Astrocyte (in vitro differentiated cells and primary cell): Measurements from ENCODE around the gene GREB1. TPM values are rescaled to one million over a fixed set of nuclear protein-coding genes. Genes with fewer than 3 reads are reported as not detected.

Experiments used
- DNase-seq: peaks from one replicate; pipeline ENCODE4 v3.0.0-alpha.2; 2010; ENCODE audit warnings: low read depth
- FAIRE-seq: peaks from 2 replicates; lab custom pipeline; 2011; peaks lifted over from hg19 to GRCh38; lab: Jason Lieb, UNC
- H2AFZ ChIP-seq: 2 replicates; pipeline ENCODE4 v1.6.0; 2012; ENCODE audit warnings: low read depth, low read length, inconsistent platforms
- H3K27ac ChIP-seq: 2 replicates; pipeline ENCODE4 v1.5.1; 2011; ENCODE audit warnings: low read depth, low read length, inconsistent platforms
- H3K27me3 ChIP-seq: 2 replicates; pipeline ENCODE4 v1.6.0; 2011; ENCODE audit warnings: low read length, inconsistent platforms; ENCODE audit not compliant: insufficient read depth
- H3K36me3 ChIP-seq: 2 replicates; pipeline ENCODE4 v1.5.1; 2011; ENCODE audit warnings: low read length, inconsistent platforms; ENCODE audit not compliant: insufficient read depth
- H3K4me1 ChIP-seq: 2 replicates; pipeline ENCODE4 v1.5.1; 2011; ENCODE audit warnings: low read length, inconsistent platforms; ENCODE audit not compliant: insufficient read depth
- H3K4me2 ChIP-seq: 2 replicates; pipeline ENCODE4 v1.6.0; 2012; ENCODE audit warnings: low read length, inconsistent platforms
- H3K4me3 ChIP-seq: 2 replicates; pipeline ENCODE4 v1.5.1; 2011; ENCODE audit warnings: low read depth, mild to moderate bottlenecking, low read length, inconsistent platforms; ENCODE audit not compliant: insufficient read depth
- H3K79me2 ChIP-seq: 2 replicates; pipeline ENCODE4 v1.6.0; 2012; ENCODE audit warnings: mild to moderate bottlenecking, low read length, inconsistent platforms; ENCODE audit not compliant: insufficient read depth
- H3K9ac ChIP-seq: 2 replicates; pipeline ENCODE4 v1.6.0; 2012; ENCODE audit warnings: mild to moderate bottlenecking, low read length, inconsistent platforms
- H3K9me3 ChIP-seq: 2 replicates; pipeline ENCODE4 v1.5.1; 2012; ENCODE audit warnings: low read depth, mild to moderate bottlenecking, low read length, inconsistent platforms; ENCODE audit not compliant: insufficient read depth
- H4K20me1 ChIP-seq: 2 replicates; pipeline ENCODE4 v1.6.0; 2012; ENCODE audit warnings: low read length, inconsistent platforms; ENCODE audit not compliant: insufficient read depth
- H3K27ac Mint-ChIP-seq: one replicate; pipeline ENCODE4 v1.8.0; 2021; ENCODE audit warnings: mild to moderate bottlenecking, mixed read lengths; ENCODE audit not compliant: unreplicated experiment
- H3K27me3 Mint-ChIP-seq: one replicate; pipeline ENCODE4 v1.8.0; 2021; ENCODE audit warnings: low read depth, mixed read lengths; ENCODE audit not compliant: unreplicated experiment
- H3K36me3 Mint-ChIP-seq: one replicate; pipeline ENCODE4 v1.8.0; 2021; ENCODE audit warnings: low read depth, mixed read lengths; ENCODE audit not compliant: unreplicated experiment
- H3K4me1 Mint-ChIP-seq: one replicate; pipeline ENCODE4 v1.8.0; 2021; ENCODE audit warnings: low read depth, mixed read lengths; ENCODE audit not compliant: unreplicated experiment
- H3K4me3 Mint-ChIP-seq: one replicate; pipeline ENCODE4 v1.8.0; 2021; ENCODE audit warnings: mild to moderate bottlenecking, moderate library complexity, mixed read lengths; ENCODE audit not compliant: unreplicated experiment
- H3K9me3 Mint-ChIP-seq: one replicate; pipeline ENCODE4 v1.8.0; 2021; ENCODE audit warnings: mild to moderate bottlenecking, mixed read lengths; ENCODE audit not compliant: unreplicated experiment
- EZH2 ChIP-seq: IDR thresholded peaks from 2 replicates; pipeline ENCODE4 v1.6.1; 2012; ENCODE audit warnings: mild to moderate bottlenecking, low read length, inconsistent platforms; ENCODE audit not compliant: insufficient read depth
- total RNA-seq: library from RNA; stranded (reverse); gene quantifications from 2 replicates; pipeline ENCODE4 v1.2.1, GENCODE V29; 2021
- TF ChIP-seq, protein P1 (sequence below): IDR thresholded peaks from 2 replicates; pipeline ENCODE4 v1.5.1; 2011; ENCODE audit warnings: low read depth, mild to moderate bottlenecking, inconsistent platforms, low read length, moderate library complexity; ENCODE audit not compliant: insufficient read depth

The GREB1 gene
- total RNA-seq, 1 donor from 2014 or later, result 14.5 TPM

DNA sequence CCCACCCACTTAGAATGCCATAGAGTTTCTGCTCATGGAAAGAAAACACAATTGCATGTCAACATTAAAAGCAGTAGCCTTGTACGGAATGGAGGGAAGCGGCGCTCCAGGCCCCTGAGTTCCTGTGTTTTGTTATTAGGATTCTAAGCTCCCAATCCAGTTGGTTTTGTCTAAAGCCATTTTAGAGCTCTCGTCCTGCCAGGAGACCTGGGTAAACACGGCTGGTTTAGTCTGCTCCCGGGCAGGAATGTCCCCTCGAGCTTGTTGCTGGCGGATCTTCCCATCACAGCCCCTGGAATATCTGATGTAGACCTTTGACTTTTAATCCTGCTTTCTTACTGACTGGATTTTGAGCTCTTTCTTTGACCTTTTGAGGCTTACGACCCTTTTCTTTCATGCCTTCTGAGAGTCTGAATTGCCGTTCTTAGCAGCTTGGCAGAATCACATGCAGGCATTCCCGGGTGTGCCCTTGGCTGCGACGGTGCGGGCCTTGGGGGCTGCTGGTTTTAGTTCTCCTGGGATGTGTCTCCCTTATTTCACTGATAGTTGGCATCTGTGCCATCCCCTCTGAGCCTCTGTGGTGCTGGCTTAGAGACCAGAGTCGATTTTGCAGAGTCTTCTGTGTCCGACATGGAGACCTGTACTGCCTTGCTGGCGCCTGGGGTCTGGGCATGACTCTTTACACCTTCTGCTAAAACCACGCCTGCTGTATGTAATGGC lies 25.4 kb downstream of the GREB1 start:
- Histone ChIP-seq H3K4me2 (no peak overlapping the region), H3K36me3 (no peaks in the 10 kb centered on the region), H3K4me1 (peaks cover 3% of the 10 kb centered on the region), H2AFZ (no peak overlapping the region), H3K27me3 (peaks cover 36% of the 10 kb centered on the region), H3K79me2 (no peaks in the 10 kb centered on the region), H3K27ac (no peak overlapping the region), H3K9me3 (no peaks in the 10 kb centered on the region), H4K20me1 (no peaks in the 10 kb centered on the region), H3K9ac (no peak overlapping the region), H3K4me3 (no peak overlapping the region)
- Mint-ChIP-seq H3K36me3 (peaks cover 4% of the 10 kb centered on the region), H3K9me3 (no peaks in the 10 kb centered on the region), H3K27ac (no peak overlapping the region), H3K4me3 (no peak overlapping the region), H3K27me3 (peaks cover 32% of the 10 kb centered on the region), H3K4me1 (peaks cover 21% of the 10 kb centered on the region)
- FAIRE-seq (no peak), DNase-seq (no peak)
- no peak for TF ChIP-seq EZH2
- TF ChIP-seq, protein P1, sequence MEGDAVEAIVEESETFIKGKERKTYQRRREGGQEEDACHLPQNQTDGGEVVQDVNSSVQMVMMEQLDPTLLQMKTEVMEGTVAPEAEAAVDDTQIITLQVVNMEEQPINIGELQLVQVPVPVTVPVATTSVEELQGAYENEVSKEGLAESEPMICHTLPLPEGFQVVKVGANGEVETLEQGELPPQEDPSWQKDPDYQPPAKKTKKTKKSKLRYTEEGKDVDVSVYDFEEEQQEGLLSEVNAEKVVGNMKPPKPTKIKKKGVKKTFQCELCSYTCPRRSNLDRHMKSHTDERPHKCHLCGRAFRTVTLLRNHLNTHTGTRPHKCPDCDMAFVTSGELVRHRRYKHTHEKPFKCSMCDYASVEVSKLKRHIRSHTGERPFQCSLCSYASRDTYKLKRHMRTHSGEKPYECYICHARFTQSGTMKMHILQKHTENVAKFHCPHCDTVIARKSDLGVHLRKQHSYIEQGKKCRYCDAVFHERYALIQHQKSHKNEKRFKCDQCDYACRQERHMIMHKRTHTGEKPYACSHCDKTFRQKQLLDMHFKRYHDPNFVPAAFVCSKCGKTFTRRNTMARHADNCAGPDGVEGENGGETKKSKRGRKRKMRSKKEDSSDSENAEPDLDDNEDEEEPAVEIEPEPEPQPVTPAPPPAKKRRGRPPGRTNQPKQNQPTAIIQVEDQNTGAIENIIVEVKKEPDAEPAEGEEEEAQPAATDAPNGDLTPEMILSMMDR, result no peak

DNA sequence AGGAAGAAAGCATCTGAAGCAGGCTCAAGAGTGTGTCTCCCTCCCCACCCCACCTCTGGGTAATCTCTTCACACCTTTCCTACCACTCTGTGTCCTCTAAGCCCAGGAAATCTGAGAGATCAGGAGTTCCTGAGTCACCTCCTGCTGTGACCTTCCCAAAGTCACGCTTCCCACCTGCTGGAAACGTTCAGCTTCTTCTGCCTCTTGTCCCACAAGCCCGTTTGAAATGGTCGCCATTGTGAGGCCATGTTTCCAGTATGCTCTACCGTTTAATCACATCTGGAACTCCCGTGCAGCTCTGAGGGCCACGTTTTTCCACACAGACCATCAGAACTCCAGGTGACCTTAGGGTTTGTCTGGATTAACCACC lies 25.9 kb downstream of the GREB1 start:
- TF ChIP-seq EZH2, result no peak
- TF ChIP-seq, protein P1, result no peak
- peaks cover 4% of the 10 kb centered on the region for H3K36me3 Mint-ChIP-seq
- no peaks in the 10 kb centered on the region for H3K79me2 ChIP-seq
- H3K9me3 Mint-ChIP-seq, result no peaks in the 10 kb centered on the region
- no peaks in the 10 kb centered on the region for H3K9me3 ChIP-seq
- peaks cover 19% of the 10 kb centered on the region for H3K4me1 Mint-ChIP-seq
- H3K27ac ChIP-seq, result no peak overlapping the region
- H3K4me1 ChIP-seq, result no peaks in the 10 kb centered on the region
- H3K27ac Mint-ChIP-seq, result no peak overlapping the region
- no peaks in the 10 kb centered on the region for H3K36me3 ChIP-seq
- H3K4me2 ChIP-seq, result no peak overlapping the region
- no peak overlapping the region for H2AFZ ChIP-seq
- H3K27me3 ChIP-seq, result peaks cover 35% of the 10 kb centered on the region
- DNase-seq (no peak), FAIRE-seq (no peak)
- no peak overlapping the region for H3K4me3 ChIP-seq
- H4K20me1 ChIP-seq, result no peaks in the 10 kb centered on the region
- no peak overlapping the region for H3K9ac ChIP-seq
- peaks cover 32% of the 10 kb centered on the region for H3K27me3 Mint-ChIP-seq
- H3K4me3 Mint-ChIP-seq, result no peak overlapping the region

DNA sequence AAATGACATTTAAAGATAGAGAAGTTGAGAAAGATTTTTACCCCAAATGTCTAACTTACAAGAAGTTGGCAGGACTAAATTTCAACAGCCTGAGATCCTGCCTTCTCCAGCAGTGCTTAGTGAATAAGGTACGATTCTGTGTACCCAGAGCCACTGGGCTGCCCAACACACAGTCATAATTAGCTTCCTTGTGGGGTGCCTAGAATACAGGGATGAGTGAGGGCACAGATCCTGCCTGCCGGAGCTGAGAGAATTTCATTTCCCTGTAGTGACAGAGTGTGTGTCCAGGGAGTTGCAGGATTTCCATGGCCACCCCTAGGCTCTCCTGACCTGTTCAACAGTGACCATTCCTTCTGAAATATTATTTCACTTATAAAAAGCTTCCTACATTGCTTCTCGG lies 27.0 kb downstream of the GREB1 start:
- Mint-ChIP-seq H3K27me3 (peaks cover 37% of the 10 kb centered on the region), H3K4me3 (no peak overlapping the region), H3K36me3 (peaks cover 4% of the 10 kb centered on the region), H3K9me3 (no peaks in the 10 kb centered on the region), H3K4me1 (peaks cover 16% of the 10 kb centered on the region), H3K27ac (no peak overlapping the region)
- Histone ChIP-seq H3K4me1 (no peaks in the 10 kb centered on the region), H3K9ac (no peak overlapping the region), H3K27ac (no peak overlapping the region), H2AFZ (no peak overlapping the region), H3K36me3 (no peaks in the 10 kb centered on the region), H3K9me3 (no peaks in the 10 kb centered on the region), H3K79me2 (no peaks in the 10 kb centered on the region), H3K4me2 (no peak overlapping the region), H3K27me3 (peaks cover 27% of the 10 kb centered on the region), H3K4me3 (no peak overlapping the region), H4K20me1 (no peaks in the 10 kb centered on the region)
- no peak for DNase-seq
- no peak for TF ChIP-seq EZH2
- TF ChIP-seq, protein P1, result no peak
- no peak for FAIRE-seq
